ENCODE data around the gene COBL. TPM values are rescaled to one million over a fixed set of nuclear protein-coding genes. Genes with fewer than 3 reads are reported as not detected.

COBL gene
- total RNA-seq, 1 experiment from 2014 or later = 49.9 TPM

DNA sequence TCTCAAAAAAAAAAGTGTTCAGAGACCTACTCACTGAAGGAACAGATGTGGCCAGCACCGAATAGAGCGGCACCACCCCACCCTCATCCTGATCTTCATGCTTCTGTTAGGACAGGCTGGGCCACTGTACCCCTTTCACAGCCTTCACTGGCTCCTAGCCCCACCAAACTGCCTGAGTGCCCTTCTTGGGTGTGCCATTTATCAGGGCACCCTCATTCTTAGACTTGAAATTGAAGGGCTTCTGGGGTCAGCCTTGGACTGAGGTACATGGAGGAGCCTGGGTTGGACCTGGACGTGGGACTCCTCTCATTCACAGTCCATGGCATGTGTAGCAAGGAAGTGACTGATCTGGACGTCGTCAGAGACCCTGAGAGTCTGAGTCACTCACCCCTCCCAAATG lies 190.3 kb downstream of the COBL start:
- Mint-ChIP-seq H3K36me3 (ENCODE audit: insufficient read depth, unreplicated experiment) (peaks cover 6% of the 10 kb centered on the region), H3K27ac (ENCODE audit: unreplicated experiment) (no peak overlapping the region), H3K4me1 (ENCODE audit: low read depth, unreplicated experiment) (peaks cover 22% of the 10 kb centered on the region), H3K27me3 (ENCODE audit: unreplicated experiment) (no peaks in the 10 kb centered on the region), H3K9me3 (ENCODE audit: low read depth, unreplicated experiment) (no peaks in the 10 kb centered on the region), H3K4me3 (ENCODE audit: low read depth, unreplicated experiment) (no peak overlapping the region)
- TF ChIP-seq, protein P1, sequence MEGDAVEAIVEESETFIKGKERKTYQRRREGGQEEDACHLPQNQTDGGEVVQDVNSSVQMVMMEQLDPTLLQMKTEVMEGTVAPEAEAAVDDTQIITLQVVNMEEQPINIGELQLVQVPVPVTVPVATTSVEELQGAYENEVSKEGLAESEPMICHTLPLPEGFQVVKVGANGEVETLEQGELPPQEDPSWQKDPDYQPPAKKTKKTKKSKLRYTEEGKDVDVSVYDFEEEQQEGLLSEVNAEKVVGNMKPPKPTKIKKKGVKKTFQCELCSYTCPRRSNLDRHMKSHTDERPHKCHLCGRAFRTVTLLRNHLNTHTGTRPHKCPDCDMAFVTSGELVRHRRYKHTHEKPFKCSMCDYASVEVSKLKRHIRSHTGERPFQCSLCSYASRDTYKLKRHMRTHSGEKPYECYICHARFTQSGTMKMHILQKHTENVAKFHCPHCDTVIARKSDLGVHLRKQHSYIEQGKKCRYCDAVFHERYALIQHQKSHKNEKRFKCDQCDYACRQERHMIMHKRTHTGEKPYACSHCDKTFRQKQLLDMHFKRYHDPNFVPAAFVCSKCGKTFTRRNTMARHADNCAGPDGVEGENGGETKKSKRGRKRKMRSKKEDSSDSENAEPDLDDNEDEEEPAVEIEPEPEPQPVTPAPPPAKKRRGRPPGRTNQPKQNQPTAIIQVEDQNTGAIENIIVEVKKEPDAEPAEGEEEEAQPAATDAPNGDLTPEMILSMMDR (IDR thresholded peaks at IDR 0.05; ENCODE audit: unreplicated experiment) = no peak
- intact Hi-C loops (cut with micrococcal nuclease; ENCODE audit: unreplicated experiment) = no loop called here
- CTCF ChIA-PET = no interaction called here
- BruUV-seq (replicated peaks) = no TSS peak
- no peak for DNase-seq

DNA sequence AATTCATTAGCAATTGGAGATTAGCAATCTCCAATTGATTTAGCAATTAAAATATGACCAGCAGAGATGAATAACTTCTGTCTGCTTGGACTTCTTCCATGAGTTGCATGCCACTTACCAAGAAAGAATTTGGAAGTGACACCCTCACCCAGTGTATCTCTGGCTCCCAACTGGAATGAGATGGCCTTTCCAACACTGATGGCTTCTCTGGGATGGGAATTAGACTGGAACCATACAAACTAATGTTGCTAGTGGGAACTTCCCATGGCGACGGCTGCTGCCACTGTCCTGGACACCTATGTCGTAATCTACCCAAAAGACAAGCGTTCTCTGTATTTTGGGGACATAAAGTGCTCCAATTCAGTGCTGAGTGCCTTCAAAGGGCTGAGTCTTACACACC lies 192.3 kb downstream of the COBL start:
- no peaks in the 10 kb centered on the region for H3K27me3 Mint-ChIP-seq (ENCODE audit: unreplicated experiment)
- intact Hi-C loops (cut with micrococcal nuclease; ENCODE audit: unreplicated experiment) = no loop called here
- H3K9me3 Mint-ChIP-seq (ENCODE audit: low read depth, unreplicated experiment) = no peaks in the 10 kb centered on the region
- CTCF ChIA-PET = no interaction called here
- TF ChIP-seq, protein P1 (IDR thresholded peaks at IDR 0.05; ENCODE audit: unreplicated experiment) = no peak
- peaks cover 22% of the 10 kb centered on the region for H3K4me1 Mint-ChIP-seq (ENCODE audit: low read depth, unreplicated experiment)
- H3K4me3 Mint-ChIP-seq (ENCODE audit: low read depth, unreplicated experiment) = no peak overlapping the region
- BruUV-seq (replicated peaks) = no TSS peak
- H3K27ac Mint-ChIP-seq (ENCODE audit: unreplicated experiment) = no peak overlapping the region
- DNase-seq = no peak
- H3K36me3 Mint-ChIP-seq (ENCODE audit: insufficient read depth, unreplicated experiment) = peaks cover 6% of the 10 kb centered on the region

DNA sequence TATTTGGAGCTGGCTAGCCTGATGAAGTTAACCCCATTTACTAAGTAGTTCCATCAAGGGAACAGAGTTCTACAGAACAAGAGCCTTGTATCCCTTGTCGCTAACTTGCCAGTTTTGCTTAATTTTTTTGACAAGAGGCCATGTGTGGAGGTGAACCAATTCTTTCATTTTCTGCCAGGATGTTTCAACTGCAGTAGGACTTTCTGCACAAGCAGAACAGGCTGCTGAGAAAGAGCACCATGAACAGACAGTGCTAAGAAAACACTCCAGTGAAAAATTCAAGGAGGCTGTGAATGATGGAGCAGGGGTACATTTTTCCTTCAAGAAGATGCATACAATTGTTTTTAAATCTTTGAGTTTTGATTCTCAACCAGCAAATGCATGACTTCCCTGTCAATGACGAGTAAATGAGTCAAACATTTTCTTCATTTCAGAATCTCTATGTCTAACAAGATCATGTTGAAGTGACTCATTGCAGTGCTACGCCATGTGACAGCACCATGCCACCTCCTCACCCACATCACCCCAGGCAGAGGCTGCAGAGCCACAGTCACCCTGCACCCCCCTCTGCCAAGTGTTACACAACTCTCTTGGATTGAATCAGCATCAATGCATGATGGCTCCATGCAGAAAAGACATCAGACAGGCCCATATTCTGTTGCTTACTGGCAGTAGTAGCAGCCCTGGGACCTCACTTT lies 193.1 kb downstream of the COBL start:
- H3K27me3 Mint-ChIP-seq (ENCODE audit: unreplicated experiment) = no peaks in the 10 kb centered on the region
- H3K9me3 Mint-ChIP-seq (ENCODE audit: low read depth, unreplicated experiment) = no peaks in the 10 kb centered on the region
- intact Hi-C loops (cut with micrococcal nuclease; ENCODE audit: unreplicated experiment) = no loop called here
- H3K4me1 Mint-ChIP-seq (ENCODE audit: low read depth, unreplicated experiment) = peaks cover 22% of the 10 kb centered on the region
- TF ChIP-seq, protein P1 (IDR thresholded peaks at IDR 0.05; ENCODE audit: unreplicated experiment) = no peak
- CTCF ChIA-PET = no interaction called here
- peak overlapping the region; percentile 12 for H3K4me3 Mint-ChIP-seq (ENCODE audit: low read depth, unreplicated experiment)
- H3K27ac Mint-ChIP-seq (ENCODE audit: unreplicated experiment) = peak overlapping the region; percentile 73
- no TSS peak for BruUV-seq (replicated peaks)
- H3K36me3 Mint-ChIP-seq (ENCODE audit: insufficient read depth, unreplicated experiment) = peaks cover 6% of the 10 kb centered on the region
- DNase-seq = peak; percentile 91

DNA sequence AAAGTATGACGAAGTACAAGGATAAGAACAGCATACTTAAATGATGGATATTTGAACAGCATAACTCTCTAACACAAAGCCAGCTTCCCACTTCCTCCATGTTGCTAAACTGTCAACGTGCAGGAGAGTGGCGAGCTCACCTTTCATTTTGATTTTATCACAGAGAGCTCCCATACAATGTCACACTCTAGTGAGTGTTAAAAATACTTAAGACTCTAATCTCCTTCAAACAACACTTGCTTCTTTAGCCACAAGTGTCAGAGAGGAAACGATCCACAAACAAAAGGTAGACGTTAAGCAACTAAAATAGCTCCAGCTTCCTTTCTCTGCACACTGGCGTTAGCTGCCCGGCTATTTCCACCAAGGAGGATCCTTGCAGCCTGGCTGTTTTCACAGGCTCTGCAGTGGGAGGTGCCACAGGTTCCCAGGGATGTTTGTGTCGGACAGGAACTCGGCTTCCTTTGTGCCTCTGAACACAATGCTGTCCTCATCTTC lies 194.6 kb downstream of the COBL start:
- intact Hi-C loops (cut with micrococcal nuclease; ENCODE audit: unreplicated experiment) = no loop called here
- no peak for DNase-seq
- H3K9me3 Mint-ChIP-seq (ENCODE audit: low read depth, unreplicated experiment) = no peaks in the 10 kb centered on the region
- peaks cover 22% of the 10 kb centered on the region for H3K4me1 Mint-ChIP-seq (ENCODE audit: low read depth, unreplicated experiment)
- CTCF ChIA-PET = no interaction called here
- H3K36me3 Mint-ChIP-seq (ENCODE audit: insufficient read depth, unreplicated experiment) = peaks cover 6% of the 10 kb centered on the region
- no peaks in the 10 kb centered on the region for H3K27me3 Mint-ChIP-seq (ENCODE audit: unreplicated experiment)
- TF ChIP-seq, protein P1 (IDR thresholded peaks at IDR 0.05; ENCODE audit: unreplicated experiment) = no peak
- no peak overlapping the region for H3K27ac Mint-ChIP-seq (ENCODE audit: unreplicated experiment)
- no TSS peak for BruUV-seq (replicated peaks)
- H3K4me3 Mint-ChIP-seq (ENCODE audit: low read depth, unreplicated experiment) = no peak overlapping the region

Measured in Calu3 (cell line).